Gastroesophageal sphincter (tissue), 3 donors: ENCODE measurements around the gene BANF2.

Experiments
- EP300 ChIP-seq: sonication (generic); formaldehyde crosslinking; IDR thresholded peaks from one replicate; pipeline ENCODE4 v1.6.1; 2017; ENCODE audit warnings: antibody characterized with exemption, mild to moderate bottlenecking
- POLR2A ChIP-seq, 2 donors: fragments of 450-650 bp; IDR thresholded peaks; one replicate each; pipeline ENCODE4 v1.6.1; 2017; ENCODE audit warnings: antibody characterized with exemption in 2 of 2, mild to moderate bottlenecking in 2 of 2, moderate library complexity in 1 of 2
- POLR2AphosphoS5 ChIP-seq: sonication (generic); formaldehyde crosslinking; IDR thresholded peaks from one replicate; pipeline ENCODE4 v1.6.1; 2017; ENCODE audit warnings: antibody characterized with exemption
- TF ChIP-seq, protein P1 (sequence below), 4 experiments: fragments of 200-600 bp in 2 of 4; fragments of 450-650 bp in 2 of 4; sonication (generic) in 1 of 4; IDR thresholded peaks; one replicate each; pipeline ENCODE4 v1.5.1; 2017 to 2019; ENCODE audit warnings: antibody characterized with exemption in 4 of 4, mild to moderate bottlenecking in 2 of 4, moderate library complexity in 2 of 4

DNA sequence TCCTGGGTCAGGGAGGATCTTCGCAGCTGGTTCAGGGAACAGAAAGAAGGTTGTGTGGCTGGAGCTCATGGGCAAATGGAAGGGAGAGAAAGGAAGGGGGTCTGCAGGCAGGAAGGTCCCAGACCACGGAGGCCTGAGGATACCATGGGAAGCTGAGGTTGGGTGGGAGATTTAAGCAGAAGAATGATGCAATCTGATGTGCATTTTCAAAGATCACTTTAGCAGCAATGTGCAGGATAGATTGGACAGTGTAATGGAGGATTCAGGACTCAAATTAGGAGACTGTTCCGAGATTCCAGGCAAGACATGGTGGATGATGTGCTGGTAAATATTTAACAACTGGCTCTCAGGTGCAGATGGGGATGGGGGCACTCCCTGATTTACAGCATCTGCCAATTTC is 12.0 kb upstream of the BANF2 start:
- TF ChIP-seq, protein P1, sequence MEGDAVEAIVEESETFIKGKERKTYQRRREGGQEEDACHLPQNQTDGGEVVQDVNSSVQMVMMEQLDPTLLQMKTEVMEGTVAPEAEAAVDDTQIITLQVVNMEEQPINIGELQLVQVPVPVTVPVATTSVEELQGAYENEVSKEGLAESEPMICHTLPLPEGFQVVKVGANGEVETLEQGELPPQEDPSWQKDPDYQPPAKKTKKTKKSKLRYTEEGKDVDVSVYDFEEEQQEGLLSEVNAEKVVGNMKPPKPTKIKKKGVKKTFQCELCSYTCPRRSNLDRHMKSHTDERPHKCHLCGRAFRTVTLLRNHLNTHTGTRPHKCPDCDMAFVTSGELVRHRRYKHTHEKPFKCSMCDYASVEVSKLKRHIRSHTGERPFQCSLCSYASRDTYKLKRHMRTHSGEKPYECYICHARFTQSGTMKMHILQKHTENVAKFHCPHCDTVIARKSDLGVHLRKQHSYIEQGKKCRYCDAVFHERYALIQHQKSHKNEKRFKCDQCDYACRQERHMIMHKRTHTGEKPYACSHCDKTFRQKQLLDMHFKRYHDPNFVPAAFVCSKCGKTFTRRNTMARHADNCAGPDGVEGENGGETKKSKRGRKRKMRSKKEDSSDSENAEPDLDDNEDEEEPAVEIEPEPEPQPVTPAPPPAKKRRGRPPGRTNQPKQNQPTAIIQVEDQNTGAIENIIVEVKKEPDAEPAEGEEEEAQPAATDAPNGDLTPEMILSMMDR (IDR thresholded peaks at IDR 0.05): no peak
- TF ChIP-seq POLR2A (IDR thresholded peaks at IDR 0.05): no peak
- TF ChIP-seq EP300: no peak
- no peak for TF ChIP-seq POLR2AphosphoS5
